PFSK-1 (cell line): ENCODE measurements around the gene GNG7.

Source experiments
- FOXP2 ChIP-seq: optimal IDR thresholded peaks from 2 replicates; pipeline ENCODE3; 2011; ENCODE audit warnings: borderline replicate concordance, control low read depth, inconsistent platforms; ENCODE audit not compliant: insufficient read depth; ENCODE audit errors: extremely low read length, extremely low read depth
- POLR2AphosphoS5 ChIP-seq: IDR thresholded peaks from 2 replicates; pipeline ENCODE4 v1.6.1; 2012; ENCODE audit warnings: low read depth, mild to moderate bottlenecking, control low read depth, low read length, moderate library complexity
- SIN3A ChIP-seq: IDR thresholded peaks from 2 replicates; pipeline ENCODE4 v1.6.1; 2012; ENCODE audit warnings: mild to moderate bottlenecking, low read length, moderate library complexity, borderline replicate concordance; ENCODE audit not compliant: insufficient read depth
- TAF1 ChIP-seq: IDR thresholded peaks from 2 replicates; pipeline ENCODE4 v1.6.1; 2012; ENCODE audit warnings: low read length, control low read depth, borderline replicate concordance; ENCODE audit not compliant: insufficient read depth
- TF ChIP-seq, protein P1 (sequence below), 2 experiments: IDR thresholded peaks; 2 replicates each; pipeline versions ENCODE4 v1.6.1 to v1.8.0; 2011 to 2012; ENCODE audit warnings: low read depth in 2 of 2, low read length in 2 of 2, control low read depth in 1 of 2, inconsistent platforms in 1 of 2, mild to moderate bottlenecking in 1 of 2, moderate library complexity in 1 of 2; ENCODE audit not compliant: insufficient read depth in 1 of 2

Gene GNG7

GRCh38 chr19:2636141-2636896 lies 66.2 kb downstream of the GNG7 start:
- TF ChIP-seq POLR2AphosphoS5 = no peak
- TF ChIP-seq FOXP2 = no peak
- TF ChIP-seq, protein P1, sequence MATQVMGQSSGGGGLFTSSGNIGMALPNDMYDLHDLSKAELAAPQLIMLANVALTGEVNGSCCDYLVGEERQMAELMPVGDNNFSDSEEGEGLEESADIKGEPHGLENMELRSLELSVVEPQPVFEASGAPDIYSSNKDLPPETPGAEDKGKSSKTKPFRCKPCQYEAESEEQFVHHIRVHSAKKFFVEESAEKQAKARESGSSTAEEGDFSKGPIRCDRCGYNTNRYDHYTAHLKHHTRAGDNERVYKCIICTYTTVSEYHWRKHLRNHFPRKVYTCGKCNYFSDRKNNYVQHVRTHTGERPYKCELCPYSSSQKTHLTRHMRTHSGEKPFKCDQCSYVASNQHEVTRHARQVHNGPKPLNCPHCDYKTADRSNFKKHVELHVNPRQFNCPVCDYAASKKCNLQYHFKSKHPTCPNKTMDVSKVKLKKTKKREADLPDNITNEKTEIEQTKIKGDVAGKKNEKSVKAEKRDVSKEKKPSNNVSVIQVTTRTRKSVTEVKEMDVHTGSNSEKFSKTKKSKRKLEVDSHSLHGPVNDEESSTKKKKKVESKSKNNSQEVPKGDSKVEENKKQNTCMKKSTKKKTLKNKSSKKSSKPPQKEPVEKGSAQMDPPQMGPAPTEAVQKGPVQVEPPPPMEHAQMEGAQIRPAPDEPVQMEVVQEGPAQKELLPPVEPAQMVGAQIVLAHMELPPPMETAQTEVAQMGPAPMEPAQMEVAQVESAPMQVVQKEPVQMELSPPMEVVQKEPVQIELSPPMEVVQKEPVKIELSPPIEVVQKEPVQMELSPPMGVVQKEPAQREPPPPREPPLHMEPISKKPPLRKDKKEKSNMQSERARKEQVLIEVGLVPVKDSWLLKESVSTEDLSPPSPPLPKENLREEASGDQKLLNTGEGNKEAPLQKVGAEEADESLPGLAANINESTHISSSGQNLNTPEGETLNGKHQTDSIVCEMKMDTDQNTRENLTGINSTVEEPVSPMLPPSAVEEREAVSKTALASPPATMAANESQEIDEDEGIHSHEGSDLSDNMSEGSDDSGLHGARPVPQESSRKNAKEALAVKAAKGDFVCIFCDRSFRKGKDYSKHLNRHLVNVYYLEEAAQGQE (IDR thresholded peaks at IDR 0.05; ENCODE audit: insufficient read depth in 1 of 2, low read depth in 2 of 2, low read length in 2 of 2) = no peak
- no peak for TF ChIP-seq SIN3A
- no peak for TF ChIP-seq TAF1

GRCh38 chr19:2634960-2635359 lies 67.5 kb downstream of the GNG7 start:
- TF ChIP-seq TAF1 = no peak
- no peak for TF ChIP-seq SIN3A
- TF ChIP-seq, protein P1 (IDR thresholded peaks at IDR 0.05; ENCODE audit: insufficient read depth in 1 of 2, low read depth in 2 of 2, low read length in 2 of 2) = no peak
- TF ChIP-seq POLR2AphosphoS5 = no peak
- TF ChIP-seq FOXP2 = no peak

DNA sequence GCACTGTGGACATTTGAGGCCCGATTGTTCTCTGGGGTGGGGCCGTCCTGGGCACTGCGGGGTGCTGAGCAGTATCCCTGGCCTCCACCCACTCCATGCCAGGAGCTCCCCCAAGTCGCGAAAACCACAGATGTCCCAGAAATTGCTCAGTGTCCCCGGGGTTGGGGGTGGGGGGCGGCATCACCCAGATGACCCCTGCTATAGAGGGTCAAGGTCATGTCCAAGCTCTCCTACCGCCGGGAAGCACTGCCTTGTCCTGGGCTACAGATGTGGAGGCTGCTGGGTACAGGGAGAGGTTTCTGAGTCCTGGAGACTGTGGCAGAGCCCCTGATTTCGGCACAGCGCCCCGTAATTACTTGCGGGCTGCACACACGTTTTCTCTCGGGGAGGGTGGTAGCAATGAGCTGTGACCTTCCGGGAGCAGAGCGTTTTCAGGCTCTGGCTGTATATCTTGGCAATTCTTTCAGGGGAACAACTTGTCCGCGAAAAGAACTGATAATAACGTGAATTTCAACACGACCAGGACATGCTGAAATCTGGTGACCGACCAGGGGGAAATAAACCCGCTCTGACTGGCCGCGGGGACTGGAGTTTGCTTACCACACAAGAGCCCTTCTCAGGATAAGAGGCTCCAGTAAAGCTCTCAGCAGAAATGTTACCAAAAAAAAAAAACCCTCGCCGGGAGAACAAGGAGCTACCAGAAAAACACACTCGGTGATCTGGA lies 68.1 kb downstream of the GNG7 start:
- no peak for TF ChIP-seq SIN3A
- TF ChIP-seq POLR2AphosphoS5 = no peak
- TF ChIP-seq FOXP2 = no peak
- TF ChIP-seq, protein P1 (IDR thresholded peaks at IDR 0.05; ENCODE audit: insufficient read depth in 1 of 2, low read depth in 2 of 2, low read length in 2 of 2) = no peak
- TF ChIP-seq TAF1 = no peak

- TF ChIP-seq FOXP2 (no peak), SIN3A (no peak), TAF1 (no peak), POLR2AphosphoS5 (no peak)
- TF ChIP-seq, protein P1 (IDR thresholded peaks at IDR 0.05; ENCODE audit: insufficient read depth in 1 of 2, low read depth in 2 of 2, low read length in 2 of 2) = no peak
Measured at GRCh38 chr19:2633693-2634075, 68.8 kb downstream of the GNG7 start.
